HCT116 (cell line): ENCODE results near the gene SOWAHC. TPM values are rescaled to one million over a fixed set of nuclear protein-coding genes. Genes with fewer than 3 reads are reported as not detected.

Source experiments
- ATAC-seq: fragments of 200-7000 bp; cut with Tn5 transposase; 2 replicates; pipeline ENCODE4 v1.9.1; 2020; ENCODE audit warnings: mild to moderate bottlenecking, moderate library complexity
- BruUV-seq: library from RNA; stranded (reverse); fragments of 400-500 nt; replicated peaks from 2 replicates; lab custom pipeline; 2021; lab: Mats Ljungman, UMichigan
- CTCF ChIA-PET: fragments of 300-600 bp; sonication (Branson Sonifier 250); formaldehyde crosslinking; loops from one replicate; lab custom pipeline; 2021; ENCODE audit warnings: antibody characterized with exemption; lab: Charles Lee
- POLR2A ChIA-PET: fragments of 300-600, 350-600 bp; sonication (Branson Sonifier 250); formaldehyde crosslinking; loops from one replicate; lab custom pipeline; 2021; ENCODE audit warnings: antibody characterized with exemption; lab: Charles Lee
- RAD21 ChIA-PET, 2 experiments: fragments of 300-600 bp; sonication (Branson Sonifier 250); formaldehyde crosslinking; loops; one replicate each; lab custom pipeline; 2023; ENCODE audit warnings: low total read pairs in 2 of 2; ENCODE audit not compliant: uncharacterized antibody in 2 of 2, unreplicated experiment in 2 of 2, low non-redundant PET in 1 of 2; lab: Charles Lee
- DNase-seq: peaks from one replicate; pipeline ENCODE4 v3.0.0-alpha.2; 2010; ENCODE audit warnings: low read depth, low spot score
- H2AFZ ChIP-seq: fragments of 200-600 bp; shearing (Covaris generic), sonication (generic); 2 replicates; pipeline ENCODE4 v1.6.1; 2017; ENCODE audit warnings: low read depth, mixed run types, mixed read lengths, antibody characterized with exemption, low read length; ENCODE audit not compliant: poor library complexity, severe bottlenecking
- H3K27ac ChIP-seq: 2 replicates; pipeline ENCODE4 v1.5.1; 2012; ENCODE audit warnings: low read depth, low read length
- H3K27me3 ChIP-seq: fragments of 200-600 bp; sonication (generic); 2 replicates; pipeline ENCODE4 v1.6.1; 2016; ENCODE audit warnings: mixed run types, low read length, mixed read lengths; ENCODE audit not compliant: insufficient read depth
- H3K36me3 ChIP-seq, 2 experiments: fragments of 200-500 bp in 1 of 2; fragments of 200-600 bp in 1 of 2; sonication (Bioruptor generic) in 1 of 2; sonication (generic) in 1 of 2; 2 replicates each; pipeline versions ENCODE4 v1.5.1 to v1.6.1; 2014 to 2016; ENCODE audit warnings: low read length in 2 of 2, inconsistent platforms in 1 of 2, mixed read lengths in 1 of 2, mixed run types in 1 of 2; ENCODE audit not compliant: insufficient read depth in 2 of 2, control insufficient read depth in 1 of 2
- H3K4me1 ChIP-seq, 2 experiments: fragments of 200-600 bp in 1 of 2; sonication (generic) in 1 of 2; 2 replicates each; pipeline versions ENCODE4 v1.5.1 to v1.6.1; 2012 to 2017; ENCODE audit warnings: low read length in 2 of 2, inconsistent platforms in 1 of 2, mild to moderate bottlenecking in 1 of 2, mixed read lengths in 1 of 2, mixed run types in 1 of 2, moderate library complexity in 1 of 2; ENCODE audit not compliant: insufficient read depth in 2 of 2, control insufficient read depth in 1 of 2
- H3K4me2 ChIP-seq: fragments of 200-600 bp; sonication (generic); 2 replicates; pipeline ENCODE4 v1.6.1; 2017; ENCODE audit warnings: mixed run types, low read length, mixed read lengths
- H3K4me3 ChIP-seq, 2 experiments: fragments of 200-600 bp in 1 of 2; sonication (generic) in 1 of 2; replicated peaks in 1 of 2; 2 replicates each; pipeline ENCODE4 v1.5.1; 2011 to 2016; ENCODE audit warnings: low read length in 2 of 2, control low read depth in 1 of 2, low read depth in 1 of 2, mild to moderate bottlenecking in 1 of 2, mixed read lengths in 1 of 2, mixed run types in 1 of 2
- H3K79me2 ChIP-seq: fragments of 200-600 bp; sonication (generic); 2 replicates; pipeline ENCODE4 v1.6.1; 2017; ENCODE audit warnings: mild to moderate bottlenecking, mixed run types, low read length, moderate library complexity, mixed read lengths; ENCODE audit not compliant: insufficient read depth
- H3K9ac ChIP-seq: fragments of 200-600 bp; sonication (generic); 2 replicates; pipeline ENCODE4 v1.6.1; 2016; ENCODE audit warnings: low read length, mixed read lengths
- H3K9me2 ChIP-seq: fragments of 200-600 bp; sonication (generic), shearing (Covaris generic); 2 replicates; pipeline ENCODE4 v1.6.1; 2017; ENCODE audit warnings: mixed run types, mild to moderate bottlenecking, moderate library complexity; ENCODE audit not compliant: insufficient read depth
- H3K9me3 ChIP-seq, 2 experiments: fragments of 200-500 bp in 1 of 2; fragments of 200-600 bp in 1 of 2; sonication (Bioruptor generic) in 1 of 2; sonication (generic) in 1 of 2; 2 replicates each; pipeline ENCODE4 v1.6.1; 2014 to 2017; ENCODE audit warnings: low read length in 2 of 2, mixed read lengths in 2 of 2, inconsistent platforms in 1 of 2, low read depth in 1 of 2, mild to moderate bottlenecking in 1 of 2, mixed run types in 1 of 2, moderate library complexity in 1 of 2; ENCODE audit not compliant: control insufficient read depth in 1 of 2, insufficient read depth in 1 of 2
- H4K20me1 ChIP-seq: fragments of 200-600 bp; sonication (generic), shearing (Covaris generic); 2 replicates; pipeline ENCODE4 v1.6.1; 2017; ENCODE audit warnings: mixed run types, mild to moderate bottlenecking, moderate library complexity; ENCODE audit not compliant: insufficient read depth
- CBX3 ChIP-seq: IDR thresholded peaks from 2 replicates; pipeline ENCODE4 v1.6.1; 2012; ENCODE audit warnings: low read depth
- CEBPB ChIP-seq: IDR thresholded peaks from 2 replicates; pipeline ENCODE4 v1.6.1; 2012; ENCODE audit warnings: low read depth
- EGR1 ChIP-seq: IDR thresholded peaks from 2 replicates; pipeline ENCODE4 v1.6.1; 2012; ENCODE audit warnings: low read depth
- EZH2 ChIP-seq: fragments of 200-600 bp; sonication (generic); IDR thresholded peaks from 2 replicates; pipeline ENCODE4 v1.6.1; 2017; ENCODE audit warnings: antibody characterized with exemption, mixed run types
- EZH2phosphoT487 ChIP-seq: fragments of 200-600 bp; IDR thresholded peaks from 2 replicates; pipeline ENCODE4 v1.6.1; 2018; ENCODE audit warnings: antibody characterized with exemption, borderline replicate concordance
- FOSL1 ChIP-seq: IDR thresholded peaks from 2 replicates; pipeline ENCODE4 v1.6.1; 2012; ENCODE audit warnings: low read depth
- MAX ChIP-seq: IDR thresholded peaks from 2 replicates; pipeline ENCODE4 v1.6.1; 2012
- POLR2AphosphoS5 ChIP-seq: IDR thresholded peaks from 2 replicates; pipeline ENCODE4 v1.6.1; 2011; ENCODE audit warnings: mild to moderate bottlenecking, low read depth, low read length, moderate library complexity
- REST ChIP-seq: IDR thresholded peaks from 2 replicates; pipeline ENCODE4 v1.6.1; 2012; ENCODE audit warnings: low read depth
- SRF ChIP-seq: IDR thresholded peaks from 2 replicates; pipeline ENCODE4 v1.6.1; 2012; ENCODE audit warnings: low read depth
- TCF7L2 ChIP-seq: IDR thresholded peaks from 2 replicates; pipeline ENCODE4 v1.7.0; 2011; ENCODE audit warnings: borderline replicate concordance, inconsistent platforms; ENCODE audit not compliant: insufficient read depth, insufficient read length; ENCODE audit errors: extremely low read depth
- YY1 ChIP-seq: IDR thresholded peaks from 2 replicates; pipeline ENCODE4 v1.6.1; 2011; ENCODE audit warnings: low read length, low read depth, moderate library complexity, mild to moderate bottlenecking; ENCODE audit not compliant: insufficient replicate concordance; ENCODE audit errors: extremely low read depth
- ZBTB33 ChIP-seq: IDR thresholded peaks from 2 replicates; pipeline ENCODE4 v1.6.1; 2011; ENCODE audit warnings: mild to moderate bottlenecking, low read length, moderate library complexity; ENCODE audit not compliant: insufficient replicate concordance; ENCODE audit errors: extremely low read depth
- ZFX ChIP-seq: fragments of 450-650 bp; IDR thresholded peaks from 2 replicates; pipeline ENCODE4 v1.6.1; 2017
- ZNF274 ChIP-seq: fragments of 200-500 bp; sonication (Bioruptor generic); IDR thresholded peaks from 2 replicates; pipeline ENCODE4 v1.6.1; 2014; ENCODE audit warnings: mild to moderate bottlenecking, low read depth, low read length, inconsistent platforms
- intact Hi-C: fragments of 100-400 bp; cut with micrococcal nuclease; formaldehyde crosslinking; loops from 2 replicates; pipeline ENCODE4 v1.10.0; 2022
- total RNA-seq: library from RNA; stranded (reverse); gene quantifications from one replicate; pipeline ENCODE4 v1.2.1, GENCODE V29; 2021; ENCODE audit not compliant: unreplicated experiment
- TF ChIP-seq, protein P1 (sequence below), 3 experiments: fragments of 200-600 bp in 1 of 3; sonication (generic) in 1 of 3; IDR thresholded peaks in 2 of 3; conservative IDR thresholded peaks in 1 of 3; 2 replicates each; pipeline ENCODE4 v1.5.1; 2012 to 2017; ENCODE audit warnings: low read depth in 2 of 3, low read length in 2 of 3, antibody characterized with exemption in 1 of 3, borderline replicate concordance in 1 of 3, control low read depth in 1 of 3, mild to moderate bottlenecking in 1 of 3, mixed read lengths in 1 of 3, mixed run types in 1 of 3, moderate library complexity in 1 of 3; ENCODE audit not compliant: insufficient read depth in 1 of 3
- TF ChIP-seq, protein P2 (sequence below): IDR thresholded peaks from 2 replicates; pipeline ENCODE4 v1.6.1; 2012

SOWAHC gene
- total RNA-seq, 1 experiment from 2014 or later = 16.6 TPM

GRCh38 chr2:109635426-109636304 is 21.5 kb downstream of the SOWAHC start:
- ChIA-PET POLR2A (no interaction called here), RAD21 (no interaction called here), CTCF (no interaction called here)
- no peak overlapping the region for H3K9ac ChIP-seq
- DNase-seq = no peak
- peaks cover 0 to 9% of the 10 kb centered on the region in 2 experiments; a peak in 1 of 4 replicates for H3K4me1 ChIP-seq
- intact Hi-C loops = no loop called here
- ATAC-seq = no peak
- no peaks in the 10 kb centered on the region for H3K9me2 ChIP-seq
- H3K27ac ChIP-seq = no peak overlapping the region
- H3K4me2 ChIP-seq = no peak overlapping the region
- no peaks in the 10 kb centered on the region for H3K9me3 ChIP-seq
- H3K27me3 ChIP-seq = no peaks in the 10 kb centered on the region
- no TSS peak for BruUV-seq
- H3K79me2 ChIP-seq = no peaks in the 10 kb centered on the region
- H4K20me1 ChIP-seq = no peaks in the 10 kb centered on the region
- no peak overlapping the region for H3K4me3 ChIP-seq
- H3K36me3 ChIP-seq = no peaks in the 10 kb centered on the region
- H2AFZ ChIP-seq = no peak overlapping the region
- TF ChIP-seq MAX (no peak), REST (no peak), TCF7L2 (no peak), CBX3 (no peak), ZFX (no peak), FOSL1 (no peak), ZNF274 (no peak), ZBTB33 (no peak), EZH2phosphoT487 (no peak), SRF (no peak), EZH2 (no peak), POLR2AphosphoS5 (no peak), CEBPB (no peak), YY1 (no peak), EGR1 (no peak)
- TF ChIP-seq, protein P1, sequence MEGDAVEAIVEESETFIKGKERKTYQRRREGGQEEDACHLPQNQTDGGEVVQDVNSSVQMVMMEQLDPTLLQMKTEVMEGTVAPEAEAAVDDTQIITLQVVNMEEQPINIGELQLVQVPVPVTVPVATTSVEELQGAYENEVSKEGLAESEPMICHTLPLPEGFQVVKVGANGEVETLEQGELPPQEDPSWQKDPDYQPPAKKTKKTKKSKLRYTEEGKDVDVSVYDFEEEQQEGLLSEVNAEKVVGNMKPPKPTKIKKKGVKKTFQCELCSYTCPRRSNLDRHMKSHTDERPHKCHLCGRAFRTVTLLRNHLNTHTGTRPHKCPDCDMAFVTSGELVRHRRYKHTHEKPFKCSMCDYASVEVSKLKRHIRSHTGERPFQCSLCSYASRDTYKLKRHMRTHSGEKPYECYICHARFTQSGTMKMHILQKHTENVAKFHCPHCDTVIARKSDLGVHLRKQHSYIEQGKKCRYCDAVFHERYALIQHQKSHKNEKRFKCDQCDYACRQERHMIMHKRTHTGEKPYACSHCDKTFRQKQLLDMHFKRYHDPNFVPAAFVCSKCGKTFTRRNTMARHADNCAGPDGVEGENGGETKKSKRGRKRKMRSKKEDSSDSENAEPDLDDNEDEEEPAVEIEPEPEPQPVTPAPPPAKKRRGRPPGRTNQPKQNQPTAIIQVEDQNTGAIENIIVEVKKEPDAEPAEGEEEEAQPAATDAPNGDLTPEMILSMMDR (IDR thresholded peaks at IDR 0.05 in 2 of 3, conservative IDR thresholded peaks at IDR 0.05 in 1 of 3; ENCODE audit: borderline replicate concordance in 1 of 3, insufficient read depth in 1 of 3, low read depth in 2 of 3, low read length in 2 of 3) = no peak
- TF ChIP-seq, protein P2, sequence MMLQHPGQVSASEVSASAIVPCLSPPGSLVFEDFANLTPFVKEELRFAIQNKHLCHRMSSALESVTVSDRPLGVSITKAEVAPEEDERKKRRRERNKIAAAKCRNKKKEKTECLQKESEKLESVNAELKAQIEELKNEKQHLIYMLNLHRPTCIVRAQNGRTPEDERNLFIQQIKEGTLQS = no peak
